ENCODE results near the gene LIPG.
A peak's percentile ranks its signal among the peaks of the same experiment; 100 is the strongest.
"Not testable (repeated sequence)": the region's sequence is repeated elsewhere in the genome, so short reads cannot be mapped to it uniquely, and the experiment has no call there.

Gene LIPG

DNA sequence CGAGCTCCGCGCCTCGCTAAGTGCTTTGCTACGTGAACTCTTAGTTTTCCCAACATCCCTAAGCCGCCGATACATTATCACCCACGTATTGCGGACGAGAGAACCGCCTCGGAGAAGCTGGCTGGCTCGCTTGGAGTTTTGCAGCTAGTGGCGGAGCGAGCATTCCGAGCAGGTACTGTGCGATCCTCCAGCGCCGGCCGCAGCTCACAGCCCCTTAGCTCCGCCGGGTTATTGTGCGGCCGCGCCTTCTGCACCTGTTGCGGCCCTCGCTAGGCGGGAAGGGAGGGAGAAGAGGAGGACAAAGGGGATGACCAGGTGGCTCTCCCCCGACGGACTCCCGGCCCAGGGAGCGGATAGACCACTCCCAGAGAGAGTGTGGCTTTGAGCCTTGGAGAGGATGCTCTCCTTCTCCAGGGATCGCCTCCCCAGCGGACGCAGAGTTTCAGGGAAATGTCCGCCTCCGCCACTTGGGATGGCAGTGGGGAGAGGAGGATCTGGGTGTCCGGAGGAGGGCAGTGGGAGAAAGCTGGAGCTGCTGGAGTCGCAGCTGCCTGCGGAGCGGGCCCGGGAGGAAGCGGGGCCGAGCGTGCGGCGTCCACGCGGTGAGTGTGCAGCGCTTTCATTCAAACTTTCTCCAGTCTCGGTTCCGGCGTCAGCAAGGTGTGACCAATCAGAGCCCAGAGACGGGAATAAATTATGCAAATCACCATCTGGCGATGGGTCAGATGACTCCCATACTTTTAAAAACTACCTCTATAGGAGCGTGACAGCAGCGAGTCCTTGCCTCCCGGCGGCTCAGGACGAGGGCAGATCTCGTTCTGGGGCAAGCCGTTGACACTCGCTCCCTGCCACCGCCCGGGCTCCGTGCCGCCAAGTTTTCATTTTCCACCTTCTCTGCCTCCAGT lies at the start of gene LIPG:
Gene LIPG, plus strand, starts transcription at position 769 of the 905 bp plus-strand sequence. CDS start 252 bp downstream, outside the sequence.
- no peak for DNase-seq (ENCODE audit: low read depth in 2 of 2)

DNA sequence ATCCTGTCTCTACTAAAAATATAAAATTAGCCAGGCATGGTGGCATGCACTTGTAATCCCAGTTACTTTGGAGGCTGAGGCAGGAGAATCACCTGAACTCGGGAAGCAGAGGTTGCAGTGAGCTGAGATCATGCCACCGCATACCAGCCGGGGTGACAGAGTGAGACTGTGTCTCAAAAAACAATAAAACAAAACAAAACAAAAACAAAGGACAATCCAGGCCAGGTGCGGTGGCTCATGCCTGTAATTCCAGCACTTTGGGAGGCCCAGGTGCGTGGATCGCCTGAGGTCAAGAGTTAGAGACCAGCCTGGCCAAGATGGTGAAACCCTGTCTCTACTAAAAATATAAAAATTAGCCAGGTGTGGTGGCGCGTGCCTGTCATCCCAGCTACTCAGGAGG lies 49.0 kb upstream of the LIPG start:
- not testable (repeated sequence) for DNase-seq (ENCODE audit: low read depth in 2 of 2)

DNA sequence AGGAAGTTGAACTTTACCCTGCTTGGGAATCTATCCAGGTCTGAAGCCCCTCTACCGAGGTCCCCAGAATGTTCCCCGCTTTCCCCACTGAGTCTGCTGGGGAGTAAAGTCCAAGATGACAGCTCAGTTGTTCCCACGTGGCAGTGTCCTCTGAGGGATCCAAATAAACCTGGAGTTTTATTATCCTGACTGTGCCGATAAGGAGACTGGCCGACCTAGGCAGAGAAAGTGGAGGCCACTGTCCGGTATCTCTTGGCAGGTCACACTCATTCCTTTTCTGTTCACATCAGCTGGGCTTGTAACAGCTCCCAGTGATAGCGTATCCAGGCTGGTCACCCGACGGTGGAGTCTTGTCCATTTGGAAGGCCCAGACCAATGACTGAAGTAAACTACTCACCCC lies 47.3 kb upstream of the LIPG start:
- no peak for DNase-seq (ENCODE audit: low read depth in 2 of 2)

- not testable (repeated sequence) for DNase-seq (ENCODE audit: low read depth in 2 of 2)
Measured at GRCh38 chr18:49515003-49515402, 46.9 kb upstream of the LIPG start.

DNA sequence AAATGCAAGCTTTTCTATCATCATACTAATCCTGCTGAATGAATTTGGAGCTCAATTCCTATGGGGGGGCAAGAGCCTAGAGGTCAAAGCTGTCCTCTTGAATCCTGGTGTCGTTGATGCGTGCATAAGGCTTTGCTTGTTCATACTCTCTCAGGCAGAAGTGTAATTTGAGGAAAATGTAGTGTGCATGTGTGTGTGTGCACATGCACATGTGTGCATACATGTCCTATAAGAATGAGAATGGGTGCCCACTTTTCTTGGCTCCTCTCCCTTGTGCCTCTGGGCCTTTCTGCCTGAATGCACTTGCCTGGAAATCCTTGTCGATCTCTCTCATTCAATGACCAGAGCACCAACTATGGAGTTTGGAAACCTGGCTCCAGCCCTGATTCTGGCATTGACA lies 46.3 kb upstream of the LIPG start:
- DNase-seq (ENCODE audit: low read depth in 2 of 2): no peak

DNA sequence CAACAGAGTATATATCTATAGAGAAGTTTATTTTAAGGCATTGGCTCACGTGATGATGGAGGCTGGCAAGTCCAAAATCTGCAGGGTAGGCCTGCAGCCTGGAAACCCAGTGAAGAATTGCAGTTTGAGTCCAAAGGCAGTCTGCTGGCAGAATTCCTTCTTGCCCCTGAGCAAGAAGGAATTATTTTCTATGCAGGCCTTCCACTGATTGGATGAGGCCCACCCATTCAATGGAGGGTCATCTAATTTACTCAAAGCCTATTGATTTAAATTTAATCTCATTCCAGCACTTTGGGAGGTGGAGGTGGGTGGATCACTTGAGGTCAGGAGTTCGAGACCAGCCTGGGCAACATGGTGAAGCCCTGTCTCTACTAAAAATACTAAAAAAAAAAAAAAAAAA lies 44.4 kb upstream of the LIPG start:
- no peak for DNase-seq (ENCODE audit: low read depth in 2 of 2)

GRCh38 chr18:49519101-49519971 lies 42.5 kb upstream of the LIPG start:
- DNase-seq (ENCODE audit: low read depth in 2 of 2): no peak

DNA sequence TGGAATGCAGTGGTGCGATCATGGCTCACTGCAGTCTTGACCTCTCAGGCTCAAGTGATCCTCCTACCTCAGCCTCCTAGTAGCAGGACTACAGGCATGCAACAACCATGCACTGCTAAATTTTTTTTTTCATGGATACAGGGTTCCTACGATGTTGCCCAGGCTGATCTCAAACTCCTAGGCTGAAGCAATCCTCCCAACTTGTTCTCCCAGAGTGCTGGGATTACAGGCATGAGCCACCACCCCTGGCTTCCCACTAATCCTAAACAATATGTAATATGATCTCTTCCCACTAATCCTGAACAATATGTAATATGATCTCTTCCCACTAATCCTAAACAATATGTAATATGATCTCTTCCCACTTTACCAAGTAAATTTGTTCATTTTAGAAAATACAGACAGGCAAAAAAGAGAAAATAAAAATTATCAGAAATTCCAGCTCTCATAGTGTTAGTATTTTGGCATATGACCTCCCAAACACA lies 41.2 kb upstream of the LIPG start:
- peak; percentile 20 to 24 for DNase-seq (ENCODE audit: low read depth in 2 of 2)

DNA sequence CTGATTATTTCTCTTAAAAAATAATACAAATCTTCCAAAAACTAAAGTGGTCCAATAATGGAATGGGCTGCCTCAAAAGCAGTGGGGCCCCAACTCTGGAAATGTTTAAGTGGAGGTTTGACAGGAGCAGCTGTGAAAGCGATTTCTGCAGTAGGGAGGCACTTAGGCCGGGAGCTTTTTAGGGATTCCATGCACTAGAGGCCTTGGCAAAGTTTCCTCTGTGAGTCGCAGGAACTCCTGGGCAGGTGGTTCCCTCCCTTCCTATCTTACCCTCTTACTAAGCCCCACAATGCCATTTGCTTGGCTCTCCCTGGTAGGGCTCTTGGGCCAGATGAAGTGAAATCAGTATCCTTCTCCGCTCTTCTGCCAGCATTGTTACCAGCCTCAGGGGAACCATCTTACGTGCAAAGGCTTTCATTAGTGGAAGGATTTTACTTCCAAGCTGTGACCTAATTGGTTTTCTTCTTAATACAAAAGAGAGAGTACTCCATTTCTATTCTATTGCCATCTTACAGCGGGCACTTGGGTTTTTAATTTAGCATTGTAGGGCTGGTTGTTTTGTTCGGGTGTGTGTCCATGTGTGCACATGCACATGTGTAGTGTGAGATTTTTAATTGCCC lies 40.5 kb upstream of the LIPG start:
- no peak for DNase-seq (ENCODE audit: low read depth in 2 of 2)

DNA sequence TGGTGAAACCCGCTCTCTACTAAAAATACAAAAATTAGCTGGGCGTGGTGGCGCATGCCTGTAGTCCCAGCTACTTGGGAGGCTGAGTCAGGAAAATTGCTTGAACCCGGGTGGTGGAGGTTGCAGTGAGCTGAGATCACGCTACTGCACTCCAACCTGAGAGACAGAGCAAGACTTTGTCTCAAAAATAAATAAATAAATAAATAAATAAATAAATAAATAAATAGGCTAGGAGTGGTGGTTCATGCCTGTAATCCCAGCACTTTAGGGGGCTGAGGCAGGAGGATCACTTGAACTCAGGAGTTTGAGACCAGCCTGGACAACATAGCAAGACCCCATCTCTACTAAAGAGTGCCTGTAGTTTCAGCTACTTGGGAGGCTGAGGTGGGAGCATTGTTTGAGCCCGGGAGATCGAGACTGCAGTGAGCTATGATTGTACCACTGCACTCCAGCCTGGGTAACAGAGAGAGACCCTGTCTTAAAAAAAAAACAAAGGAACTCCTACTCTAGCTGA lies 38.2 kb upstream of the LIPG start:
- not testable (repeated sequence) for DNase-seq (ENCODE audit: low read depth in 2 of 2)

DNA sequence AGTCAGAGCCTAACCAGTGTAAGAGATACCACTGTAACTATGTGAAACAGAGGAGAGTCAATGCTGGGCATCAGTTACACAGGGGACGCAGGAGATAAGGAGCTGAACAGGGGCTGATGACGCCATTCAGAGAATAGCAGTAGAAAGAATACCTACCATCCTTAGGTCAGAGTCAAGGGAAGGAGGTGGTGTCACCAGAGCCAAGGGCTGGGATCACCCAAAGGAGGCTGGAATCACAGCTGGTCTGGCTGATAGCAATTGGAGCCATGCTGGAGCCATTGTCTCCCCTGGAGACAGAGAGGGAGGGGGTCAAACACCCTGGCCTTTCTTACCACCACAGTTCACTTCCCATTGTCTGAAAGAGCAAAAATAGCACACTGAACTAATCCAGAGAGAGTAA lies 37.5 kb upstream of the LIPG start:
- no peak for DNase-seq (ENCODE audit: low read depth in 2 of 2)

- no peak for DNase-seq (ENCODE audit: low read depth in 2 of 2)
Measured at GRCh38 chr18:49524951-49525350, 36.9 kb upstream of the LIPG start.

- no peak for DNase-seq (ENCODE audit: low read depth in 2 of 2)
Measured at GRCh38 chr18:49525981-49526380, 35.9 kb upstream of the LIPG start.

- no peak for DNase-seq (ENCODE audit: low read depth in 2 of 2)
Measured at GRCh38 chr18:49527631-49528327, 34.1 kb upstream of the LIPG start.

DNA sequence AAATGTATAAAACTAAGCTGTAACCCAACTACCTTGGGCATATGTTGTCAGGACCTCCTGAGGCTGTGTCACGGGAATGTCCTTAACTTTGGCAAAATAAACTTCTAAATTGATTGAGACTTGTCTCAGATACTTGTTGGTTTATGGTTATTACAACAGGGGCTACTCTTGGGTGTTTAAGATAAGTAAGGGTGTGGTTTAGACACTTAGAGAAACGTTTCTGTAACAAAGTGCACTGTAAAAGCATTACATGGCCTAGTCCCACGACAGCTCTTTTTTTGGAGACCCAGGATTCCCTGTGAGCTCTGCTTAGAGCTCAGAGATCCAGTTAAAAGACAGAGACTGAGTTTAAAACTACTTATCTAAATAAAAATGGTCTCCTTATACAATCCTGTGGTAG lies 32.3 kb upstream of the LIPG start:
- DNase-seq (ENCODE audit: low read depth in 2 of 2): no peak

DNA sequence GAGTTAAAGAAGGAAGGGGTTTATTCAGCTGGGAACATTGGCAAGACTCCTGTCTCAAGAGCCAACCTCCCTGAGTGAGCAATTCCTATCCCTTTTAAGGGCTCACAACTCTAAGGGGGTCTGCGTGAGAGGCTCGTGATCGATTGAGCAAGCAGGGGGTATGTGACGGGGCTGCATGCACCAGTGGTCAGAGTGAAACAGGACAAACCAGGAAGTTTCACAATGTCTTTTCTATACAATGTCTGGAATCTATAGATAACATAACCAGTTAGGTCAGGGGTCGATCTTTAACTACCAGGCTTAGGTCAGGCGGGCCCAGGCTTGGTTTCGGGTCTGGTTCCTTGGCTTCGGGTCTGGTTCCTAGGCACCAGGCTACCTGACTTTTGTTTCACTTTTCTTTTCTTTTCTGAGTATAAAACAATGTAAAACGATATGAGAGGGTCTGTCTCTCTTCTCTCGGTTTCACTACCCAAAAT lies 30.1 kb upstream of the LIPG start:
- no peak for DNase-seq (ENCODE audit: low read depth in 2 of 2)

DNA sequence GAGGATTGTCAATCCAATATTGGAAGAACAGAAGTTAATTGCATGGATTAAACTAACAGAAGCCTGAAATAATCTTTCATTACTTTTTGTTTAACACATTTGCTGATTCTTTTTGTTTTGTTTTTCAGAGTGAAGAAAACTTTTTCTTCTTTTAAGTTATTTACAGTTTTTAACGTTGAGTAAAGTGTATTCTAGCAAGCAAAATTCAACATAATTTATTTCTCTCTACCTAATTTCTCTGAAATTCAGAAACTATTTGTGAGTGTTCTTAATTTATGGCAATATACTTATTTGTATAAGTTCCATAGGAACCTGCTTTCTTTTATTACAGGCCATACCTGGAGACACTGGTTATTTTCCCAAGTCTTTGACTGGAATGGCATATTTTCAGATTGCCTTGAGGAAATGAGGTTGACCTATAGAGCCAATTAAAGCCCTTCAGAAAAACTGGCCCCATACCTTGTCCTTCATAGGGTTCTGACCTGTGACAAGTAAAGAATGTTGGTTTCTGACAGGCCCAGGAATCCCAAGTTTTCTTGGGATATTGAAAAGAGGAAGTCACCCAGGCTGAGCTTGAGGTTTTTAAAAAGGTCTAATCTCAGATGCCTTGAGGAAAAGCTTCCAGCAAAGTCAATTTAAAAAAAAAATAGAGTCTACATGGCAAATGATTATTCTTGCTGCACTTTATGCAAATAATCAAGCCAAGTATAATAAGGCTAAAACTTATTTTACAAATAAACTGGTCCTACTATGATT lies 26.8 kb upstream of the LIPG start:
- no peak for DNase-seq (ENCODE audit: low read depth in 2 of 2)

DNA sequence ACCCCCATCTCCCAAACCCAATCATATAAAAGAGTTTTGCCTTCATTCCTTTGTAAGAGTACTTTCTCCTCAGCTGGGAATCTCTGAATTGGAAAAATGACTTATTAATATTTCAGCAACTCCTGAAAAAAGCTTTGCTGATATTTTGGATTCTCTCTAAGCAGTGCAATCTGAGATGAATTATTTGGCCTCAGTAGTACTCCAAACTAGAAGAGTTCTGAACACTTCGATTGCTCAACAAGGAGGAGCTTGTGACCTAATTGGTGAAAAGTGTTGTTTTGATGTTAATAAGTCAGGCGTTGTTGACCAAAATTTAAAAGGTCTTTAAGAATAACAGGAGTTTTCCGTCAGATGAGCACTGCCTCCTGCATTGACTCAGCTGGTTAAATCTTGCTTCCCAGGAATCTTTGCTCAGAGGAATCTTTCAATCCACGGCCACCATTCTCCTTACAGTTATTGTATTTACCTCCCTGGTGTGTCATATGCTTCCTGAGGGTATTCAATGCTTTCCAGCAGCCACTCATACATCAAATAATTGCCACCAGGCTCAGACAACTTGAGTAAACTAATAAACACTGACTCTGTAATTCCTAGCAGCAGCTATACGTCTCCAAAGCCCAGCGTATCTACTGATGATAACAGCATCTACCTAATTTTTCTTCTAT lies 24.5 kb upstream of the LIPG start:
- DNase-seq (ENCODE audit: low read depth in 2 of 2): no peak

DNA sequence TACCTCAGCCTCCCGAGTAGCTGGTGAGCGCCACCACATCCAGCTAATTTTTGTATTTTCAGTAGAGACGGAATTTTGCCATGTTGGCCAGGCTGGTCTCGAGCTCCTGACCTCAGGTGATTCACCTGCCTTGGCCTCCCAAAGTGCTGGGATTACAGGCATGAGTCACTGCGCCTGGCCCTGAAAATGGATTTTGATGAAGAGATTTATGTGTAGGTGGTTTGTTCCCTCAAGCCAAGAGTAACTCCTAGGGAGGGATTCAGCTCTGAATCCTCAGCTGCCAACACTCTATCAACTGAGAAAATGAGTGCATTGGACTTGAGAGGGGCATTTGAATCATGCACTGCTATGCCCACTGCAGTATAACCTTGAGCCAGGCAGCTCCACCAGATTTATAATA lies 17.5 kb upstream of the LIPG start:
- DNase-seq (ENCODE audit: low read depth in 2 of 2): no peak

GRCh38 chr18:49546278-49546677 lies 15.6 kb upstream of the LIPG start:
- DNase-seq (ENCODE audit: low read depth in 2 of 2): no peak
